HG03045 (cell line): ENCODE measurements around the gene ART4.

Source experiments
- ATAC-seq: cut with Tn5 transposase; IDR thresholded peaks from one replicate; pipeline ENCODE4 v1.9.1; 2021; ENCODE audit warnings: mild to moderate bottlenecking, moderate library complexity; ENCODE audit not compliant: unreplicated experiment

Gene ART4

GRCh38 chr12:14852880-14853279, 9.6 kb upstream of the ART4 start:
- no peak for ATAC-seq

- ATAC-seq: peak; percentile 86
Measured at GRCh38 chr12:14850929-14851663, 7.8 kb upstream of the ART4 start.

- no peak for ATAC-seq
Measured at GRCh38 chr12:14849661-14850060, 6.3 kb upstream of the ART4 start.

GRCh38 chr12:14846876-14847580, 3.7 kb upstream of the ART4 start:
- no peak for ATAC-seq

GRCh38 chr12:14846042-14846587, 2.8 kb upstream of the ART4 start:
- ATAC-seq: no peak

GRCh38 chr12:14845350-14845750, 2.0 kb upstream of the ART4 start:
- ATAC-seq: no peak

GRCh38 chr12:14844401-14844800, 1.1 kb upstream of the ART4 start:
- no peak for ATAC-seq

- no peak for ATAC-seq
Measured at GRCh38 chr12:14842315-14842714, 1.0 kb downstream of the ART4 start.

- no peak for ATAC-seq
Measured at GRCh38 chr12:14841761-14842160, 1.6 kb downstream of the ART4 start.

GRCh38 chr12:14840616-14841015, 2.7 kb downstream of the ART4 start:
- ATAC-seq: no peak

GRCh38 chr12:14839262-14839661, 4.1 kb downstream of the ART4 start:
- no peak for ATAC-seq

GRCh38 chr12:14836336-14837210, 6.8 kb downstream of the ART4 start:
- ATAC-seq: no peak

- no peak for ATAC-seq
Measured at GRCh38 chr12:14834509-14834908, 8.8 kb downstream of the ART4 start.

GRCh38 chr12:14833952-14834351, 9.4 kb downstream of the ART4 start:
- ATAC-seq: no peak

GRCh38 chr12:14833336-14833735, 10.0 kb downstream of the ART4 start:
- ATAC-seq: no peak

GRCh38 chr12:14828892-14829291, 14.4 kb downstream of the ART4 start:
- ATAC-seq: peak; percentile 55

- ATAC-seq: no peak
Measured at GRCh38 chr12:14827043-14827442, 16.3 kb downstream of the ART4 start.

- no peak for ATAC-seq
Measured at GRCh38 chr12:14826491-14826890, 16.8 kb downstream of the ART4 start.

- ATAC-seq: no peak
Measured at GRCh38 chr12:14825256-14825655, 18.1 kb downstream of the ART4 start.

- ATAC-seq: no peak
Measured at GRCh38 chr12:14824012-14824634, 19.2 kb downstream of the ART4 start.

GRCh38 chr12:14814014-14814413, 29.3 kb downstream of the ART4 start, which contains the start of gene SMCO3:
Gene SMCO3 (minus strand): TSS chr12:14814182. CDS start chr12:14806680, 7,502 bp downstream.
- no peak for ATAC-seq
